ENCODE results near the gene ATG9B. TPM values are rescaled to one million over a fixed set of nuclear protein-coding genes. Genes with fewer than 3 reads are reported as not detected.

The ATG9B gene
- total and polyA plus RNA-seq, 2 of the 13 experiments (the other 11 are each of a cell fraction or from before 2014, with no cell fraction given): 0.24 TPM; not detected in 1

DNA sequence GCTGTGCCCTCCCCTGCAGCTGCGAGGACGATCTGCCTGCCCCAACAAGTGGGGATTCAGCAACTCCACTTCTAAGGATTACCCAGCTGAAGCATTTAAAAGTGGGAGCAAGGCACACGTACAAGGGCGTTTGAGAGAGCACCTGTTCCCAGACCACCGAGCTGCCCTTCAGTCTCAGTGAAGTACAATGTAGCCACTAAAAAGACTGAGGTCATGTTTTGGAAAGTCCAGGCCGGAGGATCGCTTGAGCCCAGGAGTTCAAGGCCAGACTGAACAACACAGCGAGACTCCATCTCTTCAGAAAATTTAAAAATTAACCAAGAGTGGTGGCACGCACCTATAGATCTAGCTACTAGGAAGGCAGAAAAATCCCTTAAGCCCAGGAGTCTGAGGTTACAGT is 18.7 kb downstream of the ATG9B start (continued):
- TF ChIP-seq ZNF12 (CRISPR knock-in tag; IDR thresholded peaks at IDR 0.05) (no peak), ZNF749 (CRISPR knock-in tag; IDR thresholded peaks at IDR 0.05; ENCODE audit: borderline replicate concordance) (no peak), ZNF331 (CRISPR knock-in tag; IDR thresholded peaks at IDR 0.05) (no peak), HOMEZ (CRISPR knock-in tag; IDR thresholded peaks at IDR 0.05; ENCODE audit: low read depth) (0 out of 2 replicates have a peak, but pooled peaks have one; percentile 13), KDM4B (CRISPR knock-in tag; IDR thresholded peaks at IDR 0.05) (no peak), TAF15 (IDR thresholded peaks at IDR 0.05; ENCODE audit: low read depth, low read length, poor library complexity, severe bottlenecking) (no peak), MAZ (IDR thresholded peaks at IDR 0.05; ENCODE audit: borderline replicate concordance, low read depth, low read length) (no peak), MAZ (CRISPR knock-in tag; IDR thresholded peaks at IDR 0.05; ENCODE audit: low read depth) (no peak), ZNF737 (CRISPR knock-in tag; IDR thresholded peaks at IDR 0.05; ENCODE audit: borderline replicate concordance) (no peak), TFAP4 (IDR thresholded peaks at IDR 0.05; ENCODE audit: borderline replicate concordance, low read depth) (no peak), FOXO1 (CRISPR knock-in tag; IDR thresholded peaks at IDR 0.05) (0 out of 2 replicates have a peak, but pooled peaks have one; percentile 14), POLR2A (IDR thresholded peaks at IDR 0.05; ENCODE audit: insufficient read depth in 1 of 2, low read depth in 2 of 2, low read length in 2 of 2) (no peak), HOXA3 (CRISPR knock-in tag; IDR thresholded peaks at IDR 0.05) (peak; percentile 25; the same call in 1 of the 2 replicates), HDAC2 (CRISPR knock-in tag; IDR thresholded peaks at IDR 0.05) (peak; percentile 76; the same call in 1 of the 2 replicates), KLF16 (CRISPR knock-in tag; IDR thresholded peaks at IDR 0.05) (no peak), ATF3 (CRISPR knock-in tag; IDR thresholded peaks at IDR 0.05) (no peak), TCF12 (IDR thresholded peaks at IDR 0.05) (no peak), TCF12 (CRISPR knock-in tag; IDR thresholded peaks at IDR 0.05) (no peak), MEF2D (CRISPR knock-in tag; IDR thresholded peaks at IDR 0.05) (no peak), PCBP2 (optimal IDR thresholded peaks at IDR 0.05; ENCODE audit: low read depth, low read length, poor library complexity, severe bottlenecking) (no peak), HDAC6 (IDR thresholded peaks at IDR 0.05; ENCODE audit: low read depth, low read length) (no peak), SAFB2 (CRISPR knock-in tag; IDR thresholded peaks at IDR 0.05; ENCODE audit: borderline replicate concordance, low read depth) (no peak), RNF2 (conservative IDR thresholded peaks at IDR 0.05; ENCODE audit: low read depth) (no peak), NR2F2 (IDR thresholded peaks at IDR 0.05; ENCODE audit: borderline replicate concordance, low read depth) (no peak)
- TF ChIP-seq, protein P1, sequence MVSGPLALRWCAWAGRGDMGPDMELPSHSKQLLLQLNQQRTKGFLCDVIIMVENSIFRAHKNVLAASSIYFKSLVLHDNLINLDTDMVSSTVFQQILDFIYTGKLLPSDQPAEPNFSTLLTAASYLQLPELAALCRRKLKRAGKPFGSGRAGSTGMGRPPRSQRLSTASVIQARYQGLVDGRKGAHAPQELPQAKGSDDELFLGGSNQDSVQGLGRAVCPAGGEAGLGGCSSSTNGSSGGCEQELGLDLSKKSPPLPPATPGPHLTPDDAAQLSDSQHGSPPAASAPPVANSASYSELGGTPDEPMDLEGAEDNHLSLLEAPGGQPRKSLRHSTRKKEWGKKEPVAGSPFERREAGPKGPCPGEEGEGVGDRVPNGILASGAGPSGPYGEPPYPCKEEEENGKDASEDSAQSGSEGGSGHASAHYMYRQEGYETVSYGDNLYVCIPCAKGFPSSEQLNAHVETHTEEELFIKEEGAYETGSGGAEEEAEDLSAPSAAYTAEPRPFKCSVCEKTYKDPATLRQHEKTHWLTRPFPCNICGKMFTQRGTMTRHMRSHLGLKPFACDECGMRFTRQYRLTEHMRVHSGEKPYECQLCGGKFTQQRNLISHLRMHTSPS (CRISPR knock-in tag; IDR thresholded peaks at IDR 0.05; ENCODE audit: low read depth): no peak
- TF ChIP-seq, protein P2, sequence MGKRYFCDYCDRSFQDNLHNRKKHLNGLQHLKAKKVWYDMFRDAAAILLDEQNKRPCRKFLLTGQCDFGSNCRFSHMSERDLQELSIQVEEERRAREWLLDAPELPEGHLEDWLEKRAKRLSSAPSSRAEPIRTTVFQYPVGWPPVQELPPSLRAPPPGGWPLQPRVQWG (CRISPR knock-in tag; IDR thresholded peaks at IDR 0.05; ENCODE audit: borderline replicate concordance, low read depth): no peak
- TF ChIP-seq, protein P3, sequence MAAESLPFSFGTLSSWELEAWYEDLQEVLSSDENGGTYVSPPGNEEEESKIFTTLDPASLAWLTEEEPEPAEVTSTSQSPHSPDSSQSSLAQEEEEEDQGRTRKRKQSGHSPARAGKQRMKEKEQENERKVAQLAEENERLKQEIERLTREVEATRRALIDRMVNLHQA (CRISPR knock-in tag; IDR thresholded peaks at IDR 0.05): no peak
- TF ChIP-seq, protein P4, sequence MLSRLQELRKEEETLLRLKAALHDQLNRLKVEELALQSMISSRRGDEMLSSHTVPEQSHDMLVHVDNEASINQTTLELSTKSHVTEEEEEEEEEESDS (CRISPR knock-in tag; IDR thresholded peaks at IDR 0.05; ENCODE audit: borderline replicate concordance): no peak
